Adrenal gland (tissue), 12 donors: ENCODE results near the gene NDUFAF8. TPM values are rescaled to one million over a fixed set of nuclear protein-coding genes. Genes with fewer than 3 reads are reported as not detected.
A peak's percentile ranks its signal among the peaks of the same experiment; 100 is the strongest.

Source experiments
- DNase-seq, 7 donors: peaks; one replicate each; pipeline ENCODE4 v3.0.0-alpha.2; 2019 to 2020
- H3K27ac ChIP-seq, 5 donors: fragments of 200-600 bp; sonication (generic) in 4 of 5; 1 replicate in 3 of 5; 2 replicates in 2 of 5; pipeline versions ENCODE4 v1.5.1 to v1.8.0; 2016 to 2020; ENCODE audit warnings: mild to moderate bottlenecking in 1 of 5
- H3K27me3 ChIP-seq: fragments of 200-600 bp; 2 replicates; pipeline ENCODE4 v1.8.0; 2021
- H3K36me3 ChIP-seq, 2 donors: fragments of 200-600 bp; replicated peaks in 1 of 2; 1 replicate in 1 of 2; 2 replicates in 1 of 2; pipeline versions ENCODE4 v1.5.1 to v1.8.0; 2018 to 2022
- H3K4me1 ChIP-seq, 2 donors: fragments of 200-600 bp; replicated peaks in 1 of 2; 1 replicate in 1 of 2; 2 replicates in 1 of 2; pipeline versions ENCODE4 v1.5.1 to v1.8.0; 2018 to 2021
- H3K4me3 ChIP-seq, 4 donors: fragments of 200-600 bp; sonication (generic) in 3 of 4; one replicate each; pipeline ENCODE4 v1.5.1; 2016 to 2018
- H3K9me3 ChIP-seq, 3 donors: fragments of 200-600 bp; sonication (generic) in 1 of 3; replicated peaks in 1 of 3; 1 replicate in 2 of 3; 2 replicates in 1 of 3; pipeline versions ENCODE4 v1.5.1 to v1.8.0; 2016 to 2021
- CTCF ChIP-seq, 6 experiments: fragments of 450-650 bp in 4 of 6; fragments of 200-600 bp in 2 of 6; sonication (generic) in 1 of 6; IDR thresholded peaks; 1 replicate in 5 of 6; 2 replicates in 1 of 6; pipeline versions ENCODE4 v1.5.1 to v1.8.0; 2016 to 2021; ENCODE audit warnings: antibody characterized with exemption in 6 of 6, mild to moderate bottlenecking in 2 of 6, moderate library complexity in 1 of 6
- POLR2A ChIP-seq, 2 donors: fragments of 450-650 bp; IDR thresholded peaks; one replicate each; pipeline ENCODE4 v1.6.1; 2017; ENCODE audit warnings: antibody characterized with exemption in 2 of 2, mild to moderate bottlenecking in 2 of 2, moderate library complexity in 1 of 2
- WGBS, 4 donors: extraction: QIAGEN DNeasy Blood & Tissue Kit in 2 of 4; methylation state at CpG; one replicate each; pipeline versions ENCODE4 v1.1.5 to v1.1.7; 2013 to 2017; 5-methylcytosine and 5-hydroxymethylcytosine counted together
- intact Hi-C, 2 donors: fragments of 100-400 bp; cut with DNase I; formaldehyde crosslinking; loops; one replicate each; pipeline versions ENCODE4 v1.14.1 to v1.15.0; 2022 to 2023
- polyA plus RNA-seq, 3 donors: library from polyadenylated mRNA; stranded (reverse); fragments of 200-250 nt in 2 of 3; fragments of 350-450 nt in 1 of 3; fragmentation: Illumina TruSeq in 1 of 3; extraction: RNeasy Lipid Tissue Mini Kit (QIAGEN cat#74804) in 1 of 3; gene quantifications; one replicate each; pipeline ENCODE4 v1.2.3, GENCODE V29; 2013 to 2014
- total RNA-seq, 9 donors: library from RNA; depleted of rRNA in 4 of 9; stranded (reverse); fragments of >200 nt in 4 of 9; fragments of 120-200 nt in 1 of 9; fragmentation: NEBNext Ultra II Directional in 1 of 9; extraction: Animal tissue kit (Norgen Biotek cat#: 25700) in 1 of 9; gene quantifications; one replicate each; pipeline versions ENCODE4 v1.1.0 to v1.2.4, GENCODE V29; 2013 to 2023
- donor health status: healthy with polysubstance abuse.
- donor health status: Bipolar disorder and iron deficiency.
- donor health status: DM: yes; HTN: yes; CAD: no.
- donor health status: DM: no; HTN: no; CAD: no.
- donor health status: DM: no; HTN: no; CAD: no.
- donor health status: DM: yes; HTN: yes; CAD: no.

Gene NDUFAF8
- total and polyA plus RNA-seq, 12 donors, result 25.3 to 106 (median 49.6) TPM

DNA sequence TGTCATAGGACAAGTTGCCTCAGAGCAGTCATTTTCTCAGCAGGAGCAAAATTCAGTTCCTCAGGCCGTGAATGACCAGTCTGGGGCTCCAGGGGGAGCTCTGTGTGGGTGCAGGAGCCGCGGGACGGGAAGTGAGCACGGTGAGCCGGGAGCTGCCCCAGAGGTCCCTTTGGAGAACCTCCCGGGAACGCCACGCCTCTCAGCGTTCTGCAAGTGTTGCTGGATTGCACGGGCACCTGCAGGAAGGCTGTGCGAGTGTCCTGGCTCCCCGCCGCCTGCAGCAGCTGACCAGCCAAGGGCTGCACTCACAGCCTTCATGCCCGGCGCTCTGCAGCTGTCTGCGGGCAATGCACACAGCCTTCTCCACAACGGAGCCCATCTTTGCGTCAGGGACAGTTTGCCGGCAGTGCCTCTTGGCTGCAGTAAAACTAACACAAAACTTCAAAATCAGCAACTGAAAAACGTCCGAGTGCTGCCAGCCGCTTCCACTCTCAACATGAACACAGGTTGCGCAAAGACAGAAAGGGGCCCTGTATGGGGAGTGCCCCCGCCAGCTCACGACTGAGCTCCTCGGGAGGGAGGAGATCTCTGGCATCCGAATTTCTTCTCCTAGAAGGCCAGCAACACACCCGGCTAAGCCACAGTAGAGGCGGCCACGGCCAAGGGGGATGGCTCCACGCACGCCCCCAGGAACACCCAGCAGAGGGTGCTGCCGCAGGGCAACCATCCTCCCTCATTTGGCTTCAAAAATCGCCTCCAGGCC, 16.0 kb downstream of the NDUFAF8 start:
- Histone ChIP-seq H3K9me3 (no peaks in the 10 kb centered on the region), H3K36me3 (peaks cover 0 to 60% of the 10 kb centered on the region in 2 donors), H3K4me1 (peaks cover 0 to 15% of the 10 kb centered on the region in 2 donors), H3K27ac (peak overlapping the region in 2 of 5 donors; percentile 17 to 39), H3K27me3 (no peaks in the 10 kb centered on the region), H3K4me3 (no peak overlapping the region)
- intact Hi-C loops, result loop anchor here (5.0 kb wide), 3 partner anchors 227 to 342 kb away; no protein-coding TSS in a partner anchor
- TF ChIP-seq POLR2A (IDR thresholded peaks at IDR 0.05), result no peak
- peak in 5 of 6 experiments; percentile 22 to 55 (median 43) for TF ChIP-seq CTCF (IDR thresholded peaks at IDR 0.05)
- WGBS, 4 donors, result 60 to 78% (median 61%) methylated on average over 13 to 35 of the region's 35 CpGs
- peak; percentile 47 to 90 (median 50) for DNase-seq

DNA sequence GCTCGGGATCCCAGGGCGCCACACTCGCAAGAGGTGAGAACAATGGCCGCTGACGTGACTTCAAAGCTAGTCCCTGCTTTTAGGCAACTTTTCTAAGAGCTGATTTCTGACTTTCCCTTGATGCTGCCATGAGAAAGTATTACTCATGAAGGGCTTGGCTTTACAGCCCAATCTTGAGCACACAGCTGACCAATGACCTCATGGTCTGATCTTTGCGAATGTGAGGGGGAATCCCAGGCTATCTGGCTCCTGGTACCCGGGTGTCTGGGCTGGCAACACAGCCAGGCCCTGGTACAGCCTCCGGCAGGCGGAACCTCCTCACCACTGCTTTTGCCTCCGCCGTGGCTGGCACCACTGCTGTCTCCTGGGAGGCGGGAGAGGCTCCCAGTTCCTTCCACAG, 17.5 kb downstream of the NDUFAF8 start:
- peak in 3 of 7 donors; percentile 39 to 75 (median 57) for DNase-seq
- peaks cover 0 to 60% of the 10 kb centered on the region in 2 donors for H3K36me3 ChIP-seq
- H3K27ac ChIP-seq, result peak overlapping the region in 2 of 5 donors; percentile 21 to 40
- WGBS, 4 donors, result 73 to 94% (median 85%) methylated on average over 6 to 12 of the region's 12 CpGs
- H3K4me1 ChIP-seq, result peaks cover 0 to 15% of the 10 kb centered on the region in 2 donors
- H3K9me3 ChIP-seq, result no peaks in the 10 kb centered on the region
- no peak overlapping the region for H3K4me3 ChIP-seq
- no peaks in the 10 kb centered on the region for H3K27me3 ChIP-seq
- intact Hi-C loops, result loop anchor here in 1 of 2 donors (5.0 kb wide), 1 partner anchor 226 kb away; no protein-coding TSS in a partner anchor
- TF ChIP-seq POLR2A (IDR thresholded peaks at IDR 0.05), result no peak
- no peak for TF ChIP-seq CTCF (IDR thresholded peaks at IDR 0.05)

GRCh38 chr17:81257533-81257932, 18.4 kb downstream of the NDUFAF8 start:
- no peaks in the 10 kb centered on the region for H3K9me3 ChIP-seq
- DNase-seq, result no peak
- no peaks in the 10 kb centered on the region for H3K27me3 ChIP-seq
- no peak for TF ChIP-seq POLR2A (IDR thresholded peaks at IDR 0.05)
- no peak for TF ChIP-seq CTCF (IDR thresholded peaks at IDR 0.05)
- intact Hi-C loops, result loop anchor here in 1 of 2 donors (5.0 kb wide), 1 partner anchor 225 kb away; no protein-coding TSS in a partner anchor
- H3K4me1 ChIP-seq, result peaks cover 0 to 15% of the 10 kb centered on the region in 2 donors
- WGBS, 4 donors, result 94 to 95% (median 94%) methylated on average over 13 to 19 of the region's 19 CpGs
- H3K4me3 ChIP-seq, result no peak overlapping the region
- peaks cover 0 to 59% of the 10 kb centered on the region in 2 donors for H3K36me3 ChIP-seq
- no peak overlapping the region for H3K27ac ChIP-seq

DNA sequence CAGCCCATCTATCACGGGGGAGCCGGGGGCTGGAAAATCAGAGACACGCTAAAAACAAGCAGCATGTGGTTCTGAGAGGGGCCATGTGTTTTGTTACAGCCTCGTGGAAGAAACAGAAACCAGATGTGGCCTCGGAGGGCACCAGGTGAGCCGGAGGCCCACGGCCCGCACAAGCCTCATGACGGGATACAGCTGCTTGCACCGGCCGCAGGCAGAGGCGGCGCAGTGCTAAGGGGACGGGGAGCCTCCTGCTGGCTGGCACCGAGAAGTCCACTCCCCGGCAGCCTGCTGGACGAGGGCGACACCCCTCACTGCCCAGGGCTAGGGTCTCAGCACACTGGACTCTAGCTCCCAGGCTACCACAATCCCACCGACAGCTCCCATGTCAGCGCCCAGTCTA, 19.2 kb downstream of the NDUFAF8 start:
- intact Hi-C loops, result loop anchor here in 1 of 2 donors (5.0 kb wide), 1 partner anchor 224 kb away; no protein-coding TSS in a partner anchor
- no peak overlapping the region for H3K27ac ChIP-seq
- WGBS, 4 donors, result 80 to 89% (median 86%) methylated on average over 1 to 20 of the region's 20 CpGs
- H3K27me3 ChIP-seq, result no peaks in the 10 kb centered on the region
- H3K4me3 ChIP-seq, result no peak overlapping the region
- peak in 1 of 6 experiments; percentile 9 for TF ChIP-seq CTCF (IDR thresholded peaks at IDR 0.05)
- no peak for TF ChIP-seq POLR2A (IDR thresholded peaks at IDR 0.05)
- peaks cover 0 to 60% of the 10 kb centered on the region in 2 donors for H3K36me3 ChIP-seq
- DNase-seq, result no peak
- no peaks in the 10 kb centered on the region for H3K9me3 ChIP-seq
- peaks cover 0 to 11% of the 10 kb centered on the region in 2 donors for H3K4me1 ChIP-seq
